Activated T-helper 1 cell treated with Interleukin-2 at 50 U/mL for 16 hours (primary cell): ENCODE data around the gene VCL.
"Not testable (repeated sequence)": the region's sequence is repeated elsewhere in the genome, so short reads cannot be mapped to it uniquely, and the experiment has no call there.

Experiments
- DNase-seq: peaks from one replicate; pipeline ENCODE4 v3.0.0-alpha.2; 2020; ENCODE audit warnings: low read depth

The VCL gene

GRCh38 chr10:73971636-73972354 lies 26.1 kb upstream of the VCL start:
- no peak for DNase-seq

GRCh38 chr10:73973427-73973826 lies 24.5 kb upstream of the VCL start:
- DNase-seq, result no peak

GRCh38 chr10:73974309-73974946 lies 23.5 kb upstream of the VCL start:
- no peak for DNase-seq

GRCh38 chr10:73975388-73975787 lies 22.5 kb upstream of the VCL start:
- no peak for DNase-seq

GRCh38 chr10:73979141-73979808 lies 18.6 kb upstream of the VCL start:
- DNase-seq, result no peak

- no peak for DNase-seq
These were observed 18.0 kb upstream of the VCL start for GRCh38 chr10:73979809-73980433.

- no peak for DNase-seq
These were observed 16.1 kb upstream of the VCL start for GRCh38 chr10:73981812-73982211.

GRCh38 chr10:73983096-73984047 lies 14.5 kb upstream of the VCL start:
- no peak for DNase-seq

- no peak for DNase-seq
These were observed 8.2 kb upstream of the VCL start for GRCh38 chr10:73989594-73990150.

GRCh38 chr10:73991203-73991883 lies 6.6 kb upstream of the VCL start:
- no peak for DNase-seq

GRCh38 chr10:73991884-73992245 lies 6.1 kb upstream of the VCL start:
- peak; percentile 66 for DNase-seq

GRCh38 chr10:73992899-73993788 lies 4.8 kb upstream of the VCL start:
- DNase-seq, result no peak

GRCh38 chr10:73995035-73995358 lies 2.9 kb upstream of the VCL start:
- no peak for DNase-seq

- no peak for DNase-seq
These were observed 492 bp upstream of the VCL start for GRCh38 chr10:73997461-73997786.

- no peak for DNase-seq
These were observed 660 bp downstream of the VCL start for GRCh38 chr10:73998623-73998928.

- DNase-seq, result no peak
These were observed 1.2 kb downstream of the VCL start for GRCh38 chr10:73998929-73999691.

- no peak for DNase-seq
These were observed 1.8 kb downstream of the VCL start for GRCh38 chr10:73999703-74000102.

GRCh38 chr10:74000244-74000643 lies 2.3 kb downstream of the VCL start:
- DNase-seq, result not testable (repeated sequence)

GRCh38 chr10:74000892-74001669 lies 3.2 kb downstream of the VCL start:
- DNase-seq, result no peak
